Gastrocnemius medialis (tissue), 4 donors: Measurements from ENCODE around the gene M6PR.

Experiments
- POLR2A ChIP-seq, 2 donors: fragments of 450-650 bp; IDR thresholded peaks; one replicate each; pipeline ENCODE4 v1.6.1; 2017; ENCODE audit warnings: antibody characterized with exemption in 2 of 2, mild to moderate bottlenecking in 2 of 2, moderate library complexity in 2 of 2
- TF ChIP-seq, protein P1 (sequence below), 5 experiments: fragments of 450-650 bp in 3 of 5; fragments of 200-600 bp in 2 of 5; sonication (generic) in 2 of 5; IDR thresholded peaks in 4 of 5; conservative IDR thresholded peaks in 1 of 5; 1 replicate in 4 of 5; 2 replicates in 1 of 5; pipeline ENCODE4 v1.5.1; 2016 to 2019; ENCODE audit warnings: antibody characterized with exemption in 5 of 5, mild to moderate bottlenecking in 3 of 5, moderate library complexity in 3 of 5

DNA sequence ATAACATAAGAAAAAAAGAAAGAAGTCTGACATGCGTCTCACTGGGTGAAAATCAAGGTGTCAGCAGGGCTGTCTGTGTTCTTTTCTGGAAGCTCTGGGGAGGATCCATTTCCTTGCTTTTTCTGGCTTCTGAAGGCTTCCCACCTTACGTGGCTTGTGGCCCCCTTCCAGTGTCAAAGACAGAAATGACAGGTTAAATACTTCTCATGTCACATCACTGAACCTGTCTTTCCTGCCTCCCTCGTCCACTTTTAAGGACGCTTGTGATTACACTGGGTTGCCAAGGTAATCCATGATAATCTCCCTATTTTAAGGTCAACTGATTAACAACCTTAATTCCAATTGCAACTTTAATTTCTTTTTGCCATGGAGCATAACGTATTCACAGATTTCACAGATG is 39.7 kb downstream of the M6PR start:
- no peak for TF ChIP-seq POLR2A (IDR thresholded peaks at IDR 0.05)
- TF ChIP-seq, protein P1, sequence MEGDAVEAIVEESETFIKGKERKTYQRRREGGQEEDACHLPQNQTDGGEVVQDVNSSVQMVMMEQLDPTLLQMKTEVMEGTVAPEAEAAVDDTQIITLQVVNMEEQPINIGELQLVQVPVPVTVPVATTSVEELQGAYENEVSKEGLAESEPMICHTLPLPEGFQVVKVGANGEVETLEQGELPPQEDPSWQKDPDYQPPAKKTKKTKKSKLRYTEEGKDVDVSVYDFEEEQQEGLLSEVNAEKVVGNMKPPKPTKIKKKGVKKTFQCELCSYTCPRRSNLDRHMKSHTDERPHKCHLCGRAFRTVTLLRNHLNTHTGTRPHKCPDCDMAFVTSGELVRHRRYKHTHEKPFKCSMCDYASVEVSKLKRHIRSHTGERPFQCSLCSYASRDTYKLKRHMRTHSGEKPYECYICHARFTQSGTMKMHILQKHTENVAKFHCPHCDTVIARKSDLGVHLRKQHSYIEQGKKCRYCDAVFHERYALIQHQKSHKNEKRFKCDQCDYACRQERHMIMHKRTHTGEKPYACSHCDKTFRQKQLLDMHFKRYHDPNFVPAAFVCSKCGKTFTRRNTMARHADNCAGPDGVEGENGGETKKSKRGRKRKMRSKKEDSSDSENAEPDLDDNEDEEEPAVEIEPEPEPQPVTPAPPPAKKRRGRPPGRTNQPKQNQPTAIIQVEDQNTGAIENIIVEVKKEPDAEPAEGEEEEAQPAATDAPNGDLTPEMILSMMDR (IDR thresholded peaks at IDR 0.05 in 4 of 5, conservative IDR thresholded peaks at IDR 0.05 in 1 of 5), result no peak
